ENCODE measurements around the gene ZNF423.

- TF ChIP-seq ZNF274 (IDR thresholded peaks at IDR 0.05; ENCODE audit: low read depth, low read length) (no peak), SUZ12 (IDR thresholded peaks at IDR 0.05; ENCODE audit: extremely low read depth, insufficient read depth, insufficient read length) (no peak)
Observed at GRCh38 chr16:49867796-49868668, 12.1 kb upstream of the ZNF423 start.
